ENCODE results near the gene CDH20. TPM values are rescaled to one million over a fixed set of nuclear protein-coding genes. Genes with fewer than 3 reads are reported as not detected.

CDH20 gene
- total RNA-seq, 1 experiment from 2014 or later: not detected

DNA sequence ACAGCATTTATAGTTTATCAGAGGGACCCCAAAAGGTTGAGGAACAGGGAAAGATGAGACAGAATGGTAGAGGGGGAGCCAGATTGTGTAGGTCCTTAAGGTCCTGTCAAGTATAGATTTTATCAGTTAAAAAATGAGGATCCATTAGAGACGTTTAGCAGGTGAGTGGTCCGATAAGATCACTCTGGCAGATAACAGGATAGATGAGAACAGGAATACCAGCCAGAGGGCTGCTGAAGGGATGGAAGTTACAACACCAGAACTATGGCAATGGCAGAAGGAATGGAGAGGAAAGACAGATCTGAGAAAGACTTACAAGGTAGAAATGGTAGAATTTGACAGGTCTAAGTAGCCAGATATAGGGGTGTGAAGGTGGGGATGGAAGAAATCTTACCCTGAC lies 141.7 kb downstream of the CDH20 start:
- intact Hi-C loops (cut with micrococcal nuclease): no loop called here
- RAD21 ChIA-PET (ENCODE audit: low non-redundant PET in 1 of 2, low total read pairs in 2 of 2, uncharacterized antibody in 2 of 2, unreplicated experiment in 2 of 2): no interaction called here
- Histone ChIP-seq H4K20me1 (ENCODE audit: insufficient read depth) (no peaks in the 10 kb centered on the region), H3K9me2 (ENCODE audit: insufficient read depth) (no peaks in the 10 kb centered on the region), H3K27ac (ENCODE audit: low read depth, low read length) (no peak overlapping the region), H3K9ac (ENCODE audit: low read length) (no peak overlapping the region), H3K36me3 (ENCODE audit: control insufficient read depth in 1 of 2, insufficient read depth in 2 of 2, low read length in 2 of 2) (no peaks in the 10 kb centered on the region), H3K79me2 (ENCODE audit: insufficient read depth, low read length) (no peaks in the 10 kb centered on the region), H2AFZ (ENCODE audit: low read depth, low read length, poor library complexity, severe bottlenecking) (no peak overlapping the region), H3K4me2 (ENCODE audit: low read length) (no peak overlapping the region), H3K4me1 (ENCODE audit: control insufficient read depth in 1 of 2, insufficient read depth in 2 of 2, low read length in 2 of 2) (no peaks in the 10 kb centered on the region), H3K27me3 (ENCODE audit: insufficient read depth, low read length) (peaks cover 69% of the 10 kb centered on the region), H3K4me3 (replicated peaks in 1 of 2; ENCODE audit: low read depth in 1 of 2, low read length in 2 of 2) (no peak overlapping the region), H3K9me3 (ENCODE audit: control insufficient read depth in 1 of 2, insufficient read depth in 1 of 2, low read depth in 1 of 2, low read length in 2 of 2) (no peaks in the 10 kb centered on the region)
- POLR2A ChIA-PET: no interaction called here
- no peak for ATAC-seq
- TF ChIP-seq EZH2 (IDR thresholded peaks at IDR 0.05) (no peak), JUND (IDR thresholded peaks at IDR 0.05) (no peak), ZFX (IDR thresholded peaks at IDR 0.05) (no peak), SRF (IDR thresholded peaks at IDR 0.05; ENCODE audit: low read depth) (no peak), EGR1 (IDR thresholded peaks at IDR 0.05; ENCODE audit: low read depth) (no peak), POLR2A (IDR thresholded peaks at IDR 0.05; ENCODE audit: borderline replicate concordance, extremely low read depth, insufficient read depth, insufficient read length) (no peak), CBX3 (IDR thresholded peaks at IDR 0.05; ENCODE audit: low read depth) (no peak), POLR2AphosphoS5 (IDR thresholded peaks at IDR 0.05; ENCODE audit: low read depth, low read length) (no peak), FOSL1 (IDR thresholded peaks at IDR 0.05; ENCODE audit: low read depth) (no peak), RAD21 (IDR thresholded peaks at IDR 0.05; ENCODE audit: low read depth) (no peak), YY1 (IDR thresholded peaks at IDR 0.05; ENCODE audit: extremely low read depth, insufficient replicate concordance, low read depth, low read length) (no peak)
- TF ChIP-seq, protein P1, sequence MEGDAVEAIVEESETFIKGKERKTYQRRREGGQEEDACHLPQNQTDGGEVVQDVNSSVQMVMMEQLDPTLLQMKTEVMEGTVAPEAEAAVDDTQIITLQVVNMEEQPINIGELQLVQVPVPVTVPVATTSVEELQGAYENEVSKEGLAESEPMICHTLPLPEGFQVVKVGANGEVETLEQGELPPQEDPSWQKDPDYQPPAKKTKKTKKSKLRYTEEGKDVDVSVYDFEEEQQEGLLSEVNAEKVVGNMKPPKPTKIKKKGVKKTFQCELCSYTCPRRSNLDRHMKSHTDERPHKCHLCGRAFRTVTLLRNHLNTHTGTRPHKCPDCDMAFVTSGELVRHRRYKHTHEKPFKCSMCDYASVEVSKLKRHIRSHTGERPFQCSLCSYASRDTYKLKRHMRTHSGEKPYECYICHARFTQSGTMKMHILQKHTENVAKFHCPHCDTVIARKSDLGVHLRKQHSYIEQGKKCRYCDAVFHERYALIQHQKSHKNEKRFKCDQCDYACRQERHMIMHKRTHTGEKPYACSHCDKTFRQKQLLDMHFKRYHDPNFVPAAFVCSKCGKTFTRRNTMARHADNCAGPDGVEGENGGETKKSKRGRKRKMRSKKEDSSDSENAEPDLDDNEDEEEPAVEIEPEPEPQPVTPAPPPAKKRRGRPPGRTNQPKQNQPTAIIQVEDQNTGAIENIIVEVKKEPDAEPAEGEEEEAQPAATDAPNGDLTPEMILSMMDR (IDR thresholded peaks at IDR 0.05 in 2 of 3, conservative IDR thresholded peaks at IDR 0.05 in 1 of 3; ENCODE audit: borderline replicate concordance in 1 of 3, insufficient read depth in 1 of 3, low read depth in 2 of 3, low read length in 2 of 3): no peak
- TF ChIP-seq, protein P2, sequence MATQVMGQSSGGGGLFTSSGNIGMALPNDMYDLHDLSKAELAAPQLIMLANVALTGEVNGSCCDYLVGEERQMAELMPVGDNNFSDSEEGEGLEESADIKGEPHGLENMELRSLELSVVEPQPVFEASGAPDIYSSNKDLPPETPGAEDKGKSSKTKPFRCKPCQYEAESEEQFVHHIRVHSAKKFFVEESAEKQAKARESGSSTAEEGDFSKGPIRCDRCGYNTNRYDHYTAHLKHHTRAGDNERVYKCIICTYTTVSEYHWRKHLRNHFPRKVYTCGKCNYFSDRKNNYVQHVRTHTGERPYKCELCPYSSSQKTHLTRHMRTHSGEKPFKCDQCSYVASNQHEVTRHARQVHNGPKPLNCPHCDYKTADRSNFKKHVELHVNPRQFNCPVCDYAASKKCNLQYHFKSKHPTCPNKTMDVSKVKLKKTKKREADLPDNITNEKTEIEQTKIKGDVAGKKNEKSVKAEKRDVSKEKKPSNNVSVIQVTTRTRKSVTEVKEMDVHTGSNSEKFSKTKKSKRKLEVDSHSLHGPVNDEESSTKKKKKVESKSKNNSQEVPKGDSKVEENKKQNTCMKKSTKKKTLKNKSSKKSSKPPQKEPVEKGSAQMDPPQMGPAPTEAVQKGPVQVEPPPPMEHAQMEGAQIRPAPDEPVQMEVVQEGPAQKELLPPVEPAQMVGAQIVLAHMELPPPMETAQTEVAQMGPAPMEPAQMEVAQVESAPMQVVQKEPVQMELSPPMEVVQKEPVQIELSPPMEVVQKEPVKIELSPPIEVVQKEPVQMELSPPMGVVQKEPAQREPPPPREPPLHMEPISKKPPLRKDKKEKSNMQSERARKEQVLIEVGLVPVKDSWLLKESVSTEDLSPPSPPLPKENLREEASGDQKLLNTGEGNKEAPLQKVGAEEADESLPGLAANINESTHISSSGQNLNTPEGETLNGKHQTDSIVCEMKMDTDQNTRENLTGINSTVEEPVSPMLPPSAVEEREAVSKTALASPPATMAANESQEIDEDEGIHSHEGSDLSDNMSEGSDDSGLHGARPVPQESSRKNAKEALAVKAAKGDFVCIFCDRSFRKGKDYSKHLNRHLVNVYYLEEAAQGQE (IDR thresholded peaks at IDR 0.05; ENCODE audit: low read depth): no peak
- TF ChIP-seq, protein P3, sequence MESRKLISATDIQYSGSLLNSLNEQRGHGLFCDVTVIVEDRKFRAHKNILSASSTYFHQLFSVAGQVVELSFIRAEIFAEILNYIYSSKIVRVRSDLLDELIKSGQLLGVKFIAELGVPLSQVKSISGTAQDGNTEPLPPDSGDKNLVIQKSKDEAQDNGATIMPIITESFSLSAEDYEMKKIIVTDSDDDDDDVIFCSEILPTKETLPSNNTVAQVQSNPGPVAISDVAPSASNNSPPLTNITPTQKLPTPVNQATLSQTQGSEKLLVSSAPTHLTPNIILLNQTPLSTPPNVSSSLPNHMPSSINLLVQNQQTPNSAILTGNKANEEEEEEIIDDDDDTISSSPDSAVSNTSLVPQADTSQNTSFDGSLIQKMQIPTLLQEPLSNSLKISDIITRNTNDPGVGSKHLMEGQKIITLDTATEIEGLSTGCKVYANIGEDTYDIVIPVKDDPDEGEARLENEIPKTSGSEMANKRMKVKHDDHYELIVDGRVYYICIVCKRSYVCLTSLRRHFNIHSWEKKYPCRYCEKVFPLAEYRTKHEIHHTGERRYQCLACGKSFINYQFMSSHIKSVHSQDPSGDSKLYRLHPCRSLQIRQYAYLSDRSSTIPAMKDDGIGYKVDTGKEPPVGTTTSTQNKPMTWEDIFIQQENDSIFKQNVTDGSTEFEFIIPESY (IDR thresholded peaks at IDR 0.05; ENCODE audit: extremely low read depth, insufficient replicate concordance, low read length): no peak
- TF ChIP-seq, protein P4, sequence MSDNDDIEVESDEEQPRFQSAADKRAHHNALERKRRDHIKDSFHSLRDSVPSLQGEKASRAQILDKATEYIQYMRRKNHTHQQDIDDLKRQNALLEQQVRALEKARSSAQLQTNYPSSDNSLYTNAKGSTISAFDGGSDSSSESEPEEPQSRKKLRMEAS (IDR thresholded peaks at IDR 0.05): no peak
- CTCF ChIA-PET: no interaction called here
- BruUV-seq (replicated peaks): no TSS peak
- no peak for DNase-seq (ENCODE audit: low read depth, low spot score)
